Endothelial cell of umbilical vein (primary cell): ENCODE data around the gene TEAD4. TPM values are rescaled to one million over a fixed set of nuclear protein-coding genes. Genes with fewer than 3 reads are reported as not detected.

Experiments used
- BruUV-seq: library from RNA; stranded (reverse); fragments of 400-500 nt; replicated peaks from 2 replicates; lab custom pipeline; 2021; lab: Mats Ljungman, UMichigan
- CTCF ChIA-PET: fragments of 300-600, 350-600 bp; sonication (Branson Sonifier 250); formaldehyde crosslinking; loops from one replicate; lab custom pipeline; 2021; ENCODE audit warnings: antibody characterized with exemption, inconsistent platforms; lab: Charles Lee
- POLR2A ChIA-PET: fragments of 300-600, 350-600 bp; sonication (Branson Sonifier 250); formaldehyde crosslinking; loops from one replicate; lab custom pipeline; 2021; ENCODE audit warnings: antibody characterized with exemption, inconsistent platforms; lab: Charles Lee
- DNase-seq: peaks from one replicate; pipeline ENCODE4 v3.0.0-alpha.2; 2011; ENCODE audit warnings: low read depth, low spot score
- FAIRE-seq: peaks from 2 replicates; lab custom pipeline; 2011; peaks lifted over from hg19 to GRCh38; lab: Jason Lieb, UNC
- H2AFZ ChIP-seq: 2 replicates; pipeline ENCODE4 v1.6.0; 2012; ENCODE audit warnings: low read depth, low read length, control low read depth, inconsistent platforms
- H3K27ac ChIP-seq: 2 replicates; pipeline ENCODE4 v1.5.1; 2011; ENCODE audit warnings: low read depth, mild to moderate bottlenecking, control low read depth, low read length, moderate library complexity; ENCODE audit not compliant: insufficient read depth
- H3K27me3 ChIP-seq, 2 experiments: 2 replicates each; pipeline versions ENCODE4 v1.6.0 to v1.6.1; 2011; ENCODE audit warnings: low read length in 2 of 2, mixed read lengths in 1 of 2; ENCODE audit not compliant: control insufficient read depth in 2 of 2, insufficient read depth in 2 of 2
- H3K36me3 ChIP-seq, 2 experiments: 2 replicates in 1 of 2; 3 replicates in 1 of 2; pipeline ENCODE4 v1.5.1; 2011; ENCODE audit warnings: low read length in 2 of 2, mild to moderate bottlenecking in 1 of 2, moderate library complexity in 1 of 2; ENCODE audit not compliant: control insufficient read depth in 2 of 2, insufficient read depth in 2 of 2; ENCODE audit errors: extremely low read depth in 1 of 2
- H3K4me1 ChIP-seq: 3 replicates; pipeline ENCODE4 v1.5.1; 2011; ENCODE audit warnings: mild to moderate bottlenecking, low read length; ENCODE audit not compliant: control insufficient read depth, insufficient read depth; ENCODE audit errors: extremely low read depth
- H3K4me2 ChIP-seq: 2 replicates; pipeline ENCODE4 v1.6.1; 2011; ENCODE audit warnings: low read length, control low read depth, mixed read lengths; ENCODE audit not compliant: insufficient read depth
- H3K4me3 ChIP-seq, 3 experiments: fragments of 200-600 bp in 1 of 3; sonication (generic), shearing (Covaris generic) in 1 of 3; replicated peaks in 1 of 3; 2 replicates each; pipeline ENCODE4 v1.5.1; 2011 to 2016; ENCODE audit warnings: control low read depth in 3 of 3, low read length in 3 of 3, mild to moderate bottlenecking in 2 of 3, inconsistent platforms in 1 of 3, low read depth in 1 of 3, moderate library complexity in 1 of 3; ENCODE audit not compliant: insufficient read depth in 1 of 3
- H3K79me2 ChIP-seq: 2 replicates; pipeline ENCODE4 v1.6.0; 2012; ENCODE audit warnings: low read length, inconsistent platforms; ENCODE audit not compliant: control insufficient read depth, insufficient read depth
- H3K9ac ChIP-seq: replicated peaks from 2 replicates; pipeline ENCODE3; 2011; ENCODE audit warnings: low read length, control low read depth; ENCODE audit not compliant: insufficient read depth; ENCODE audit errors: extremely low read depth
- H3K9me1 ChIP-seq: replicated peaks from 3 replicates; pipeline ENCODE4 v1.6.0; 2011; ENCODE audit warnings: mild to moderate bottlenecking, low read length; ENCODE audit not compliant: control insufficient read depth, insufficient read depth; ENCODE audit errors: extremely low read depth
- H3K9me3 ChIP-seq: replicated peaks from 2 replicates; pipeline ENCODE4 v1.5.1; 2012; ENCODE audit warnings: low read length, inconsistent platforms; ENCODE audit not compliant: control insufficient read depth, insufficient read depth
- H4K20me1 ChIP-seq: replicated peaks from 2 replicates; pipeline ENCODE3; 2011; ENCODE audit warnings: mild to moderate bottlenecking, low read length; ENCODE audit not compliant: control insufficient read depth, insufficient read depth; ENCODE audit errors: extremely low read depth
- EZH2 ChIP-seq: IDR thresholded peaks from 2 replicates; pipeline ENCODE4 v1.6.1; 2012; ENCODE audit warnings: borderline replicate concordance, low read depth, mild to moderate bottlenecking, moderate library complexity, low read length, inconsistent platforms; ENCODE audit not compliant: severe bottlenecking
- FOS ChIP-seq: IDR thresholded peaks from 2 replicates; pipeline ENCODE4 v1.6.1; 2011; ENCODE audit warnings: mild to moderate bottlenecking, low read length, moderate library complexity, borderline replicate concordance; ENCODE audit not compliant: insufficient read depth
- GATA2 ChIP-seq: IDR thresholded peaks from 2 replicates; pipeline ENCODE4 v1.7.0; 2011; ENCODE audit warnings: low read depth, mild to moderate bottlenecking, moderate library complexity, mixed read lengths, low read length; ENCODE audit not compliant: insufficient read length, insufficient read depth
- JUN ChIP-seq: IDR thresholded peaks from 2 replicates; pipeline ENCODE4 v1.6.1; 2011; ENCODE audit warnings: borderline replicate concordance, low read depth; ENCODE audit not compliant: insufficient read length, insufficient read depth
- MYC ChIP-seq: IDR thresholded peaks from one replicate; pipeline ENCODE4 v1.6.1; 2011; ENCODE audit warnings: mild to moderate bottlenecking, low read depth, low read length
- POLR2A ChIP-seq: IDR thresholded peaks from 2 replicates; pipeline ENCODE4 v1.6.1; 2012; ENCODE audit warnings: low read depth, mild to moderate bottlenecking, control low read depth, low read length
- POLR2AphosphoS5 ChIP-seq: IDR thresholded peaks from 2 replicates; pipeline ENCODE4 v1.6.1; 2012; ENCODE audit warnings: low read depth, mild to moderate bottlenecking, control low read depth, low read length, moderate library complexity; ENCODE audit not compliant: insufficient read depth
- dilution Hi-C: fragments of 300-500 bp; cut with MboI; formaldehyde crosslinking; loops from one replicate; pipeline ENCODE4 v1.15.0; 2019; ENCODE audit warnings: low sequenced_read_pairs; ENCODE audit not compliant: extremely low pct_ligation_motif_present
- intact Hi-C: fragments of 100-400 bp; cut with micrococcal nuclease; formaldehyde crosslinking; loops from one replicate; pipeline ENCODE4 v1.10.0; 2022
- polyA plus RNA-seq, 4 experiments: library from polyadenylated mRNA; depleted of rRNA in 3 of 4; stranded (reverse) in 3 of 4; unstranded in 1 of 4; fragments of >200 nt; gene quantifications; 2 replicates each; pipeline versions ENCODE4 v1.2.1 to v1.2.3, GENCODE V29; 2011 to 2012; ENCODE audit warnings: missing spikeins in 1 of 4
- total RNA-seq: library from RNA; stranded (reverse); gene quantifications from 2 replicates; pipeline ENCODE4 v1.2.3, GENCODE V29; 2021
- TF ChIP-seq, protein P1 (sequence below), 2 donors: IDR thresholded peaks; 1 replicate in 1 of 2; 2 replicates in 1 of 2; pipeline ENCODE4 v1.5.1; 2011; ENCODE audit warnings: low read length in 2 of 2, mild to moderate bottlenecking in 2 of 2, moderate library complexity in 2 of 2, control low read depth in 1 of 2, inconsistent platforms in 1 of 2, low read depth in 1 of 2; ENCODE audit not compliant: insufficient read depth in 1 of 2; ENCODE audit errors: extremely low read depth in 1 of 2
- TF ChIP-seq, protein P2 (sequence below): IDR thresholded peaks from 2 replicates; pipeline ENCODE4 v1.6.1; 2011; ENCODE audit not compliant: insufficient read depth, insufficient read length

TEAD4 gene
- total and polyA plus RNA-seq, 2 donors (not counting 3 experiments of a cell fraction or from before 2014, with no cell fraction given) = 34.4 to 46.0 TPM

DNA sequence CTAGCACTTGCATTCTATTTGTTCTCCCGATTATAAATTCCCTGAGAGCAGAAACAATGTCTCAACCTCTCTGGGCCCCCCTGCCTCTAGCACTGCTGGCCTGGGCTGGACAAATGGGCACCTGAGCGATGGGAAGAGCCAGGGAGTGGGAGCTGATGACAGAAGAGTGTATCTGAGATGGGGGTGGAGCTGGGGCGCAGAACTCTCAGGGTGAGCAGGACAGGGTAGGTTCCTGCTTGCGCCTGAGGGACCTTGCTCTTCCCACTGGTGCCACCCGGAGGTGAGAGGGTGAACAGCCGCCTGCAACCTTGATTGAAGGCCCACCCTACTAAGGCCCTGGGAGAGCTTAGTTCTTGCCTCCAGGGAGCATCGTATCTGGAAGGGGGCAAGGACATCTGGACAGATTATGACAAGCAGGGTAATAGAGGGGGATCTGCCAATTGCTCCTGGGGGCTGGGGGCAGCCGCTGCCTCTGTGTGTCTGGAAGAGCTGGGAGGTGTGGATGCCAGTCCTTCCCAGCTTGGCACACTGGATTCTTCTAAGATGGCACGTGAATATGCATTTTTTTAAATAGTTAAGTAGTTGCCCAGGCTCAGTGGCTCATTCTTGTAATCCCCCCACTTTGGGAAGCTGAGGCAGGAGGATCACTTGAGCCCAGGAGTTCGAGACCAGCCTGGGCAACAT is 75.0 kb downstream of the TEAD4 start:
- FAIRE-seq (peak; percentile 90), DNase-seq (peak; percentile 78)
- H3K4me2 ChIP-seq = no peak overlapping the region
- H3K36me3 ChIP-seq = peaks cover 0 to 12% of the 10 kb centered on the region in 2 experiments
- dilution Hi-C loops (no loop called here), intact Hi-C loops (loop anchor here (1.0 to 5.0 kb wide), 5 partner anchors 76 to 181 kb away; partner anchors contain the start of genes FOXM1 and RHNO1)
- H3K9me1 ChIP-seq = no peaks in the 10 kb centered on the region
- no peaks in the 10 kb centered on the region for H3K9me3 ChIP-seq
- ChIA-PET POLR2A (interaction anchor here (1.3 kb wide), 1 partner anchor 144 kb away, joined by 4 read pairs; the partner anchor contains the start of gene TULP3), CTCF (interaction anchor here (0.5 to 5.5 kb wide), 40 partner anchors 9 to 293 kb away, joined by 3 to 91 read pairs (median 5); partner anchors contain the start of genes FOXM1, ITFG2, RHNO1 and TEAD4)
- no peak overlapping the region for H3K27ac ChIP-seq
- no TSS peak for BruUV-seq
- peaks cover 21% of the 10 kb centered on the region for H3K4me1 ChIP-seq
- TF ChIP-seq MYC = no peak
- TF ChIP-seq, protein P1, sequence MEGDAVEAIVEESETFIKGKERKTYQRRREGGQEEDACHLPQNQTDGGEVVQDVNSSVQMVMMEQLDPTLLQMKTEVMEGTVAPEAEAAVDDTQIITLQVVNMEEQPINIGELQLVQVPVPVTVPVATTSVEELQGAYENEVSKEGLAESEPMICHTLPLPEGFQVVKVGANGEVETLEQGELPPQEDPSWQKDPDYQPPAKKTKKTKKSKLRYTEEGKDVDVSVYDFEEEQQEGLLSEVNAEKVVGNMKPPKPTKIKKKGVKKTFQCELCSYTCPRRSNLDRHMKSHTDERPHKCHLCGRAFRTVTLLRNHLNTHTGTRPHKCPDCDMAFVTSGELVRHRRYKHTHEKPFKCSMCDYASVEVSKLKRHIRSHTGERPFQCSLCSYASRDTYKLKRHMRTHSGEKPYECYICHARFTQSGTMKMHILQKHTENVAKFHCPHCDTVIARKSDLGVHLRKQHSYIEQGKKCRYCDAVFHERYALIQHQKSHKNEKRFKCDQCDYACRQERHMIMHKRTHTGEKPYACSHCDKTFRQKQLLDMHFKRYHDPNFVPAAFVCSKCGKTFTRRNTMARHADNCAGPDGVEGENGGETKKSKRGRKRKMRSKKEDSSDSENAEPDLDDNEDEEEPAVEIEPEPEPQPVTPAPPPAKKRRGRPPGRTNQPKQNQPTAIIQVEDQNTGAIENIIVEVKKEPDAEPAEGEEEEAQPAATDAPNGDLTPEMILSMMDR (IDR thresholded peaks at IDR 0.05; ENCODE audit: extremely low read depth in 1 of 2, insufficient read depth in 1 of 2, low read depth in 1 of 2, low read length in 2 of 2) = peak; percentile 76 to 90
- H3K9ac ChIP-seq = no peak overlapping the region
- H3K27me3 ChIP-seq = no peaks in the 10 kb centered on the region
- H3K79me2 ChIP-seq = no peaks in the 10 kb centered on the region
- no peak overlapping the region for H3K4me3 ChIP-seq
- no peak overlapping the region for H2AFZ ChIP-seq
- H4K20me1 ChIP-seq = no peaks in the 10 kb centered on the region

DNA sequence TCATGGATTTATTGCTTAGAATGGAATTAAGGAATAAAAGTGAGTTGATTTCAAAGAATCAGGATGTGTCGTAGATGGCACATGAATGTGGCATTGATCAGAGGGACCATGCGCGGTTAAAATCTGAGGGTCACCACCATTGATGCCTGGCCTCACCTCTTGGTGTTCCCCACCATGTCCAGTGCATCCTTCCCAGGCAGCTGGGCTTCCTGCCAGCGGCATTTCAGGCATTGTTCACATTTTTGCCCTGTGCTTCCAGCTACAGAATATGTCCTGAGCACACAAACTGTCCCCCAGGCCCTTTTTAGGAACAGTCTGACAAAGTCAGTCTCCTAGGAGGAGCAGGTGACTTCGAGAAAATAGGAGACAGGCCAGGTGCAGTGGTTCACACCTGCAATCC is 76.0 kb downstream of the TEAD4 start:
- POLR2A ChIA-PET = interaction anchor here (1.3 kb wide), 1 partner anchor 145 kb away, joined by 4 read pairs; the partner anchor contains the start of gene TULP3
- dilution Hi-C loops (no loop called here), intact Hi-C loops (no loop called here)
- Histone ChIP-seq H3K36me3 (peaks cover 0 to 12% of the 10 kb centered on the region in 2 experiments), H3K9me3 (no peaks in the 10 kb centered on the region), H3K27ac (no peak overlapping the region), H4K20me1 (no peaks in the 10 kb centered on the region), H3K4me3 (no peak overlapping the region), H2AFZ (no peak overlapping the region), H3K9ac (no peak overlapping the region), H3K79me2 (no peaks in the 10 kb centered on the region), H3K4me1 (peaks cover 21% of the 10 kb centered on the region), H3K9me1 (no peaks in the 10 kb centered on the region), H3K4me2 (no peak overlapping the region), H3K27me3 (no peaks in the 10 kb centered on the region)
- DNase-seq = peak; percentile 24
- CTCF ChIA-PET = interaction anchor here (1.3 to 5.5 kb wide), 8 partner anchors 39 to 240 kb away, joined by 6 to 91 read pairs (median 16); partner anchors contain the start of genes FOXM1 and RHNO1
- FAIRE-seq = no peak
- TF ChIP-seq, protein P2, sequence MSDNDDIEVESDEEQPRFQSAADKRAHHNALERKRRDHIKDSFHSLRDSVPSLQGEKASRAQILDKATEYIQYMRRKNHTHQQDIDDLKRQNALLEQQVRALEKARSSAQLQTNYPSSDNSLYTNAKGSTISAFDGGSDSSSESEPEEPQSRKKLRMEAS = no peak
- TF ChIP-seq, protein P1 (IDR thresholded peaks at IDR 0.05; ENCODE audit: extremely low read depth in 1 of 2, insufficient read depth in 1 of 2, low read depth in 1 of 2, low read length in 2 of 2) = no peak
- TF ChIP-seq MYC = no peak
- no peak for TF ChIP-seq JUN
- TF ChIP-seq FOS = no peak
- no peak for TF ChIP-seq GATA2
- TF ChIP-seq POLR2AphosphoS5 = no peak
- no peak for TF ChIP-seq EZH2
- no peak for TF ChIP-seq POLR2A
- no TSS peak for BruUV-seq
